ENCODE data around the gene ZNF135.

Gene ZNF135

GRCh38 chr19:58059003-58059670, at the start of gene ZNF135:
Gene ZNF135, plus strand, starts transcription at chr19:58059282. Its CDS starts 721 bp downstream, at chr19:58060003.
- DNase-seq (ENCODE audit: low read depth in 3 of 3, low spot score in 1 of 3) = peak in 2 of 3 donors; percentile 2 to 38

GRCh38 chr19:58009301-58009665, 49.8 kb upstream of the ZNF135 start:
- no peak for DNase-seq (ENCODE audit: low read depth in 3 of 3, low spot score in 1 of 3)

- DNase-seq (ENCODE audit: low read depth in 3 of 3, low spot score in 1 of 3) = peak in 2 of 3 donors; percentile 6 to 19
Observed at GRCh38 chr19:58009666-58010301, 49.3 kb upstream of the ZNF135 start.

GRCh38 chr19:58010507-58010906, 48.6 kb upstream of the ZNF135 start:
- DNase-seq (ENCODE audit: low read depth in 3 of 3, low spot score in 1 of 3) = no peak

- no peak for DNase-seq (ENCODE audit: low read depth in 3 of 3, low spot score in 1 of 3)
Observed at GRCh38 chr19:58014141-58014540, 44.9 kb upstream of the ZNF135 start.

- DNase-seq (ENCODE audit: low read depth in 3 of 3, low spot score in 1 of 3) = no peak
Observed at GRCh38 chr19:58020129-58020528, 39.0 kb upstream of the ZNF135 start.

- DNase-seq (ENCODE audit: low read depth in 3 of 3, low spot score in 1 of 3) = no peak
Observed at GRCh38 chr19:58021541-58022282, 37.4 kb upstream of the ZNF135 start.

GRCh38 chr19:58022283-58022660, 36.8 kb upstream of the ZNF135 start:
- DNase-seq (ENCODE audit: low read depth in 3 of 3, low spot score in 1 of 3) = no peak

- DNase-seq (ENCODE audit: low read depth in 3 of 3, low spot score in 1 of 3) = no peak
Observed at GRCh38 chr19:58024661-58025060, 34.4 kb upstream of the ZNF135 start.

- DNase-seq (ENCODE audit: low read depth in 3 of 3, low spot score in 1 of 3) = no peak
Observed at GRCh38 chr19:58033741-58034476, 25.2 kb upstream of the ZNF135 start, which contains the start of gene ZSCAN1. Gene ZSCAN1, plus strand, starts transcription at chr19:58034025. Its CDS starts 3,812 bp downstream, at chr19:58037837.

GRCh38 chr19:58034477-58034793, 24.6 kb upstream of the ZNF135 start:
- no peak for DNase-seq (ENCODE audit: low read depth in 3 of 3, low spot score in 1 of 3)

GRCh38 chr19:58035863-58036262, 23.2 kb upstream of the ZNF135 start:
- no peak for DNase-seq (ENCODE audit: low read depth in 3 of 3, low spot score in 1 of 3)

GRCh38 chr19:58037927-58038687, 21.0 kb upstream of the ZNF135 start:
- no peak for DNase-seq (ENCODE audit: low read depth in 3 of 3, low spot score in 1 of 3)

- DNase-seq (ENCODE audit: low read depth in 3 of 3, low spot score in 1 of 3) = no peak
Observed at GRCh38 chr19:58038688-58039204, 20.3 kb upstream of the ZNF135 start.

GRCh38 chr19:58040751-58041525, 18.1 kb upstream of the ZNF135 start:
- DNase-seq (ENCODE audit: low read depth in 3 of 3, low spot score in 1 of 3) = no peak

- no peak for DNase-seq (ENCODE audit: low read depth in 3 of 3, low spot score in 1 of 3)
Observed at GRCh38 chr19:58042495-58043340, 16.4 kb upstream of the ZNF135 start.

GRCh38 chr19:58044391-58044790, 14.7 kb upstream of the ZNF135 start:
- no peak for DNase-seq (ENCODE audit: low read depth in 3 of 3, low spot score in 1 of 3)

GRCh38 chr19:58044886-58045285, 14.2 kb upstream of the ZNF135 start:
- no peak for DNase-seq (ENCODE audit: low read depth in 3 of 3, low spot score in 1 of 3)

All from stimulated activated CD4-positive, alpha-beta T cell treated with anti-CD3 and anti-CD28 coated beads, TNF-alpha, amount 100 ng/mL, for 1 hour (primary cell).